GM21423 (cell line): ENCODE results near the gene GABARAPL2.

Experiments used
- ATAC-seq: cut with Tn5 transposase; IDR thresholded peaks from one replicate; pipeline ENCODE4 v1.9.1; 2021; ENCODE audit warnings: mild to moderate bottlenecking, moderate library complexity; ENCODE audit not compliant: unreplicated experiment

Gene GABARAPL2

DNA sequence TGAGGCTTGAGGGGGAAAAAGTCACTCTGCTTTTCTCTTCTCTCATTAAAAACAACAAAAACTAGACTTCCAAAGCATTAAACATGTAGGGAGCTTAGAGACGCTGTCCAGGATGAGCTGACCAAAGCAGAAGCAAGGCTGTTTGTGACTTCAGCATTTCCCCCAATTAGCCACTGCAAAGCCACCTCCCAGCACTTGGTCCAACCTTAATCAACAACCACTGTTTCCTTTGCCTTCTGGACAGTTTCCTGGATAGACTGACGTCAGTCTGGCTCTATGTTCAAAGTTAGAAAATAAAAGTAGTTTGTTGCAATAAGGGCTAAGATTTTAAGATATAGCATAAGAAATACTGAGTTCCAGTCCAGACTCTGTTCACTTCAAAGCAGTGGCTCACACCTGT, 13.2 kb upstream of the GABARAPL2 start:
- ATAC-seq, result no peak

DNA sequence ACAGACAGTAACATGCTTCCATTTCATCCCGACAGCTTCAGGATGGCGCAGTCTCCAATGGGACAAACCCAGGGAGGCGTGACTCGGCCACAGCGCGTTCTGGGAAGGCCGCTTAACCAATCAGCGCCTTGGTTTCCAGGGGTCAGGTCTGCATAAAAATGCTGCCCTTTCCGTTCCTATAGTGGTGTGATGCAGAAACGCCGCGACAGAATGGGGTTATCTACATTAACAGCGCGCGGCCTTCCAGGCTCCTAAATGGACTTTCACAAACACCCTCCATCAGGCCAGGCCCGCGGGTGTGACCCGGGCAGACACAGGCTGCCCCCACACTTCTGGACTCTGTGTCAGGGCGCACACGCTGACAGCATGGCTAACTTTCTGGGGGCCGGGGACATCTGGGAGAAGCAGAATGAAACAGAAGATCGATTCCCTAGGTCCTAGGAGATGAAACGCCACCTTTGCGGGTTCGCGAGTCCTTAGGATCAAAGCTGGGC, 10.9 kb upstream of the GABARAPL2 start:
- peak; percentile 37 for ATAC-seq

DNA sequence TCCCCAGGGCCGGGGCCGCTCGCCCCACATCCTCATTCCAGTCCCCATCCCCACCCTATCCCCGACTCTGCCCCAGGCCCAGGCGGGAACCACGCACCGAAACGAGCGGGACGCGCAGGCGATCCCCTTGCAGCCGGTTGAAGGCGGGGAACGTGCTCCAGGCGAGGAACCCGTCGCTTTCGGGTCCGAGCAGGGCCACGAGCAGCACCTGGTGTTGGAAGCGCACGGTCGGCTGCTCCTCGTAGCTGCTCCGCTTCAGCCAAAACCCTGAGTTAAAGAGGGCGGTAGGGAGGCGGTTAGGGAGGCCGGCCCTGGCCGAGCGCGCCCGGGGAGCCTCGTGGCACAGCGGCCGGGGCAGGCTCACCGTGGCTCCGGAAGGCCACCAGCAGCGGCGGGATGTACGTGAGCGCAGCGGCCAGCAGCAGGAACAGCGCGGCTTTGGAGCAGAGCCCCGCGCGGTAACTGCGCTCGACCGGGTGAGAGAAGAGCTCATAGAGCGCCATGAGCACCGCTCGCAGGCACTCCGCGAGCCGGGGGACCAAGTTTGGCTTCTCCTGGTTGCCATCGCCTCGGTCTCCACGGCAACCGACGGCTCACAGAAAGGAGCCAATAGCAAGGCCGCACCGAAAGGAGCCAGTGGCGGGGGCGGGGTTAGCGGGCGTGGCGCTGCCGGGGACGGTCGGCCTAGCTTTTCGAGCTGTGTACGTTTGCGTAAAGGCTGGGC, 10.3 kb upstream of the GABARAPL2 start, which contains the start of gene TMEM231:
Gene TMEM231 (minus strand): TSS at position 546 of the 724 bp plus-strand sequence. CDS start 43 bp downstream, at position 503.
- peak; percentile 98 for ATAC-seq

DNA sequence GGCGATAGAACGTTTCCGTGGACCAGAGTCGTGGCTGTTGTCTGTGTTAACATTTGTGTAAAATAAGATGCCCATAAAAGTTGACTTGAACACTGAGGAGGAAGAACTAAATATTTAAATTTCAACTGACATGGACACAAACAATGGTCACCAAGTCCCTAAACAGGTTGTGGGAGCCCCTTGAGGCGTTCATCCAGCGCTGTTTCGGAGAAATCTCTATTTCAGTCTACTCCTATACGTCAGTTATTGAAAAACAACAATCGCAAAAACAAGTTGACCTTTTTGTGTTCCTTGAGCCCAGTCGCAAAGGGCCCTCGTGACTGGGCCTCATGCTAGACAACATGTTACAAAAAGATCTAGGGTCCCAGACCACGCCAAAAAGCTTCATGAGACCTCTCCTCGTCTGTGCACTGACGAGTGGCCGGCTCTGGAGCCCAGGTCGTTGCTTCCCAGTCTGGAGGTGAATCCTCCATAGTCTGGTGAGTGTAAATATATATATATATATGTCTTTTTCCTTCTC, 9.7 kb upstream of the GABARAPL2 start:
- ATAC-seq, result no peak

DNA sequence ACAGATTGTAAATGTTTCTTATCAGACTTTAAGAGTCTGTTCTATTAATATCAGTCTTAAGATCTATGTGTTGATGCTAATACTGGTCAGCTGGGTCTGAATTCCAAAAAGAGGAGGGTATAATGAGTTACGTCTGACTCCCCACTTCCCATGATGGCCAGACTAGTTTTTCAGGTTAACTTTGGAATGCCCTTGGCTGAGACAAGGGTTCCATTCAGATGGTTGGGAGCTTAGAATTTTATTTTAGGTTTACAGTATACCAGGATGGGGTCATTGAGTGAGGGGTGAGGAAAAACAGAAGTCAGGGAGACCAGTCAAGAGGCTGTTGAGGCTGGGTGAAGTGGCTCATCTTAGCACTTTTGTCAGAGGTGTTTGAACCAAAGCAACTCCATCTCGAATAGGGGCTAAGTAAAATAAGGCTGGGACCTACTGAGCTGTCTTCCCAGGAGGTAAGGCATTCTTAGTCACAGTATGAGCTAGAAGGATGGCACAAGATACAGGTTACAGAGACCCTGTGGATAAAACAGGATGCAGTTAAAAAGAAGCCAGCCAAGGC, 7.3 kb upstream of the GABARAPL2 start:
- no peak for ATAC-seq

DNA sequence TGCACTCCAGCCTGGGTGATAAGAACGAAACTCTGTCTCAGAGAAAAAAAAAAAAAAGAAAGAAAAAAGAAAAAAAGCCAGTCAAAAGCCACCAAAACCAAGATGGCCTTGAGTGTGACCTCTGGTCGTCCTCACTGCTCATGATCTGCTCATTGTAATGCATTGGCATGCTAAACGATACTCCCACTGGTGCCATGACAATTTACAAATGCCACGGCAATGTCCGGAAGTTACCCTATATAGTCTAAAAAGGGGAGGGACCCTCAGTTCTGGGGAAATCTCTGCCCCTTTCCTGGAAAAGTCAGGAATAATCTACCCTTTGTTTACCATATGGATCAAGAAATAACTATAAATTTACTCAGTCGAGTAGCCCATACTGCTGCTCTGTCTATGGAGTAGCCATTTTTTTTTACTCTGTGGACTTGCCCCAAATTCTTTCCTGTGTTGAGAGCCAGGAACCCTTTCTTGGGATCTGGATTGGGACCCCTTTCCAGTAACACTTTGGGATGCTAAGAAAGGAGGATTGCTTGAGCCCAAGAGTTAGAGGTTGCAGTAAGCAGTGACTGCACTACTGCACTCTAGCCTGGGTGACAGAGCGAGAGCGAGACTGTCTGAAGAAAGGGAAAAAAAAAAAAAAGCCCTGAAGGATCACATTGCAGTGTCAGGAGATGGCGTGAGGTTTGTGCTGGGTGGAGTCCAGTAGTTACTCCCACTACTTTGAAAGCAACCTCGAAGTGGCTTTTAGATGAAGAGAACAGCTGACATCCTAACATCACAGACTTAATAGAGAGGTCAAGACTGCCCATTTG, 6.4 kb upstream of the GABARAPL2 start:
- ATAC-seq, result no peak

DNA sequence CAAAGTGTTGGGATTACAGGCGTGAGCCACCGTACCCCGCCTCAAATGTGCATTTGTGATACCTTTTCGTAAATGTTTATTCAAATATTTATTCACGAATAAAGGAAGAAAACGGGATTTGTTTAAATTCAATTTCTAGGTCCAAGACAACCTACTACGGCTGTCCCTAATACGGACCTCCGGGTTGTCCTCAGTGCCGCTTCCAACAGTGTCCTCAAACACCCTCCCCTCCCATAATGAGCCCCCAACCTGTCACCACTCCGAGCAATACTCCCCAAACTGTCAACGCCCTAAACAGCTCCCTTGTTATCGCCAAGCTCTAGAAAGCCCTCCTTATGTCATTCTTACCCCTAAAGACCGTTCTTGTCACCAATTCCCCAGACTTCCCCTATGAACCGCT, 539 bp upstream of the GABARAPL2 start:
- ATAC-seq, result no peak

DNA sequence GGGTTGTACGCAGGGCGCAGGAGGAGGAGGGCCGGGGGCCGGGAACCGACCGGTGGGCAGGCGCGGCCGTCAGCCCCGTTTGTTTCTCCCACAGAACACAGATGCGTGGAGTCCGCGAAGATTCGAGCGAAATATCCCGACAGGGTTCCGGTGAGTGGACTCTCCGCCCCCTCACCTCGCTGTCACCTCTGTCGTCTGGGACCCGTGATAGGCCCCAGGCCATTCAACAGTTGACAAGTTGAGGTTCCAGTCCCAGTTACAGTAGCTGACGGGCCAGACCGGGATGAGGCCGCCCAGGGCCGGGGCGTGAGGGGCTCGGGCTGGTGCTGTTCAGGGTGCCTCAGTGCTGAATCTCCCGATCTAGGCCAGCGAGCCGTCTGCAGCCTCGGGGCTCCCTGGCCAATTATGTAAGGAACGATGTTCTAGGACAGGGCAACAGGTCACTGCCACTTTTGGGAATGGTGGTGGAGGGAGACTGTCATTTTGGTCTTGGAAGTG, 628 bp downstream of the GABARAPL2 start:
- ATAC-seq, result no peak

DNA sequence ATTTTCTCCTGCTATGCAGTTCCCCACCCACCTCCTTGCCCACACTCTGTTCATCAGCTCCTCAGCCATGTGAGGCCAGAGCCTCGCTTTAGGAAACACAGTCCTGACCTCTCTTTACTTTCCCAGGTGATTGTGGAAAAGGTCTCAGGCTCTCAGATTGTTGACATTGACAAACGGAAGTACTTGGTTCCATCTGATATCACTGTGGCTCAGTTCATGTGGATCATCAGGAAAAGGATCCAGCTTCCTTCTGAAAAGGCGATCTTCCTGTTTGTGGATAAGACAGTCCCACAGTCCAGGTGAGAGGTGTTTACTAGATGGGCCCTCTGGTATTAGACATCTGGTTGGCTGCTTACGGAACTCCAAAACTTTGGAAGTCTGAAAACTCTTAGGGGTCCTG, 1.7 kb downstream of the GABARAPL2 start:
- ATAC-seq, result no peak

DNA sequence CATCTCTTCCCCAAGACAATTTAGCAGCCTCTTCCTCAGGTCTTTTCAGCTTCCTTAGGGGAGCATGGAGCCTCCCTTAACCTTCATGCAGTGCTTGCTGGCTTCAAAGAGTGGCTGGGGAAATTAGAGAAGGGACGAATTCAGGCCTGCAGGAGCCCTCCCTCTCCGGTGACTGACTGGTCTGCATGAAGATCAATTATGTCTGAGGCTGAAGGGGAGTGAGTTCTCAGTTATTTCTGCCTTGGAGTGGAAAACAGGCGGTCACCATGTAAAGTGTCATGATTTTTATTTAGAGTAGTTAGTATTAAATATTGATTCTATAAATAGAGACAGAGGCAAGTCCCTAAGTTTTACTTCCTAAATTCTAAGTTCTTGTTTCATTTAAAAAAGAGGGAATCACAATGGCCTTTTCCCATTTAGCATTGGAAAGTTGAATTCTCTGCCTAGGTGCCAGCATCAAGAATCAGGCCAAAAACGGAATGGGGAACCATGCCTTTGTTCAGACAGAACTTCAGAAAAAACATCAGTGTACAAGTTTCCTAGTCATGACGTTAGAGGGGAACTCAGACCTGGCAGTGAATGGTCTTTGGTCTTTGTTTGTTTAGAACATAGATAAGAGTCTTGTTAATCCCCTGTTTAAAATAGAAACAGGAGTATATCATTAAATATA, 4.4 kb downstream of the GABARAPL2 start:
- ATAC-seq, result no peak

DNA sequence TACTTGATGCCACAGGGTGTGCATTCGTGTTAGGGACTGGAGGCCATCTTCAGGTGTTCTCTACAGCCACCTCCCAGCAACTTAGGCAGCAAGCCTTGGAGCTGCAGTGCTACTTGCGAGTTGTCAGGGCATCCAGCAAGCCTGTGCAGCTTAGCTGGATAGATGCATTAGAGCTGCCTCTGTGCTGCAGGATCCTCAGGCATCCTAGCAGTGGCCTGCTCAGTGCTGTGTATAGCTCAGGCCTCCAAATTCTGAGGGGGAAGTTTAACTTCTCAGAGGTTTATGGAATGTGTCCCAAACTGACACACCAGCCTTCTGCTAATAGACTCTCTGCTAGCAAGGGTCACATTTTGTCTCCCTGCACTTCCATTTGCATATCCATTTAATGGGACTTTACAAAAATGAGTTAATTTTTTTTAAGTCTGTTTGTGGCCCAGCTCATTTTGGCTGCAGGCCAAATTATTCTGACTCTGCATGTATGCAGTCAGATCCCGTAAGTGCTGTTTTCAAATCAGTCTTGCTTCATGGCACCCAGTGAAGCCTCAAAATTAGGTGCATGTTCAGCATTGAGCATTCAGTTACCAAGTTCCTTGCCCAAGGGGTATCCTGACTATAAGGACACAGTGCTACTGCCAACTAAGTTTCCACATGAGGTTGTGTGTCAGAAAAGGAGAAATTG, 6.8 kb downstream of the GABARAPL2 start:
- no peak for ATAC-seq

DNA sequence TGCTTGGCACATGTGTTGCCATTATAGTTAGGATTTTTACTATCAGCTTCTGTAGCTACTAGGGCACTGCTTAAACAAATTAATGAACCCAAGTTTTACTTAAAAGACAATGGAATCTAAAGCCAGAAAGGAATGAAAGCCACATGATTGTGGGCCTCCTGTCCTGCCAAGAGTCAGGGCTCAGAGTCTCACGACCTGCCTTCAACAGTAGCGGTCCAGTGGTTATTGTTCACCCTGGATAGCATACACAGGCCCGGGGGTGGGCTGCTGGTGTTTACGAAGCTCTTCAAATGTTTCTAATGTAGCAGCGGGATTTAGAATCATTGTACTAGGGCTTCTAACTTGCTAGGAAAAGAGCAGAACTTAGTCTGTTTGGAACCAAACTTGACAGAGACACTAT, 7.8 kb downstream of the GABARAPL2 start:
- no peak for ATAC-seq

DNA sequence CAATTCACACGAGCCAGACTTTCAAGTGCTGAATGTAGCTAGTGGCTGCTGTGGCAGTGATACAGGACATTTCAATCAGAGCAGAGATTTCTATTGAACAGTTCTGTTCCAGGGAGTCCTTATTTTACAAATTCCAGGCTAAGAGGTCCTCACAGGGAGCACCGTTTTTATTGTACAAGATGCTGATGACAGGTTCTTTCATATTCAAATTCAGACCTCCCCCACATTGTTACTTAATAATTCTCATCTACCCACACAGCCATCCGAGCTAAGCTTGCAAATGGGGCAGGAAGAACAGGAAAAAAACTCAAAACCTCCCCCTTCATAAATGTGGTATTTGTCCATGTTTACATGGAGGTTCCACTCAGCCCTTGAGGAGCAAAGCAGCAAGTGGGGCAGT, 9.8 kb downstream of the GABARAPL2 start:
- ATAC-seq, result no peak

DNA sequence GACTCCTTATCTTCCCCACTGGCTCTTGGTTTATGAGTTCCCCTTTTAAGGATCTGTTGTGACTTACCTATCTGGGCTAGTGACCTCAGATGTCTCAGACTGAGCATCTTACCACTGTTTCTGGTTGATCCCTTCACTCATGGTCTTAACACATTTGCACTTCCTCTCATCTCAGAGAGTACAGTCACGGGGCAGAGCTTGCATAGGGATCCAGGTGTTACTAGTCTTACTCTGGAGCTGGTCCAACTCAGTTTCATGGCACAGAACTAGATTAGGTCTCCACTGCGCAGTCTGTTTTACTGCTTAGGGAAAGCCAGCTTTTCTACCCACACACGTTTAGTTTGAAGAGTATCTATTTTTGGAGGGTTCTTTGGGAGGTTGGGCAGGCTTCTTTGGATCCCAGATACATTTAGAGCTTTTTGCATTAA, 10.2 kb downstream of the GABARAPL2 start:
- peak; percentile 51 for ATAC-seq

DNA sequence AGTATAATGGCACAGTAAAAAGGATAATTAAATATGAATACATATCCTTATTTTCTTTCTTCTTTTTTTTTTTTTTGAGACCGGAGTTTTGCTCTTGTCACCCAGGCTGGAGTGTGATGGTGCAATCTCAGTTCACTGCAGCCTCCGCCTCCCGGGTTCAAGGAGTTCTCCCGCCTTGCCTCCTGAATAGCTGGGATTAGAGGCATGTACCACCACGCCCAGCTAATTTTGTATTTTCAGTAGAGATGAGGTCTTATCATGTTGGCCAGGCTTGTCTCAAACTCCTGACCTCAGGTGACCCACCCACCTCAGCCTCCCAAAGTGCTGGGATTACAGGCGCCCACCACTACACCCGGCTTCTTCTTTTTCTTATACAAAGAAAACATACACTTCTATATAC, 12.0 kb downstream of the GABARAPL2 start:
- ATAC-seq, result no peak

DNA sequence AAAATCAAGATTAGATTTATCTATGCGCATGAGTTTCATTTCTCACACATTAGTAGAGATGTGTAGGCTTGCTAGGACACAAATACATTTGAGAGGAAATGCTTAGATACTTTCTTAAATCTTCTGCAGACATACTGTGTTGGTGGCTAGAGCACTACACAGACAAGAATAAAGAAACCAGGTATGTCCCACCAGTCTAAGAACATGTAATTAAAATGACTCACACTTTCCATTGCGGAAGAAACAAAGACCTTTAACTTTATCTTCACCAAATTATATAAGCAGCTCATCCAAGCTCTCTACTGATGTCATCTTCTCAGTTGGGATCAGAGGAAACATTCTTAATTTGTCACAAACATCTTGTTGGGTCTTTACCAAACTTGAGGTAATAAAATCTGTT, 12.5 kb downstream of the GABARAPL2 start:
- no peak for ATAC-seq

DNA sequence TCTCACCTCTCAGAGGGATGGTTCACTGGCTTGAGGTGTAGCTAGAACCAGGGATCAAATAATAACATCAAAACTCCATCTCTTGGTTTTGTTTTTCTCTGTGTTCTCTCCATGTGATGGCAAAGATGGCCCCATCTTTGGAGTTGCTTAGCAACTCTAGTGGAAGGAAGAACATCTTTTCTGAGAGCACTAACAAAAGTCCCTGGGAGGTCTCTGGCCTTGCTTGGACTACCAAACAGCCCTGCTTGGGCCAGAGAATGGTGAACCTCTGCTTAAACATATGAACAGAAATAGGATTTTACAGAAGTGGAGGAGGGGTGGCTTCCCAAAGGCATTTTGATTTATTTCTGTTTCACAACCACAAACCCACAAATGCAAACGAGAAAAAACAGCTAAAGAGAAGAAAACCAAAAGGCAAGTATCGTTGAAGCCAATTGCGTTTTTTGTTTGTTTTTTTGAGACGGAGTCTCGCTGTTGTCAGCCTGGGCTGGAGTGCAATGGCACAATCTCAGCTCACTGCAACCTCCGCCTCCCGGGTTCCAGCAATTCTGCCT, 13.2 kb downstream of the GABARAPL2 start:
- no peak for ATAC-seq

DNA sequence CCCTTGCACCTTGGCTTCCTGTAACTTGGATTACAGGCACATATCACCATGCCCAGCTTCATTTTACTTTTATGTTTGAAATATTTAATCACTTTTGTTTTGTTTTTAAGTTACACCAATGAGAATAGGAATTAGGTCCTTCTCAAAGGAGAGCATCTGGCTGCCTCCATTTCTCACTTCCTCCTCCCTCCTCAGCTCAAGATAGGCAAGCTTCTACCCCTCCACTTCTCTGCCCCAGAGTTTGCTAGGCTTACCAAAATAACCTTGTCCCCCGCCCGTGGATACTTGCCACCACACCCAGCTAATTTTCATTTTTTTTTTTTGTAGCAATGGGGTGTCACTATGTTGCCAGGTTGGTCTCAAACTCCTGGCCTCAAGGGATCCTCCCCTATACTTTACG, 17.9 kb downstream of the GABARAPL2 start:
- ATAC-seq, result no peak

DNA sequence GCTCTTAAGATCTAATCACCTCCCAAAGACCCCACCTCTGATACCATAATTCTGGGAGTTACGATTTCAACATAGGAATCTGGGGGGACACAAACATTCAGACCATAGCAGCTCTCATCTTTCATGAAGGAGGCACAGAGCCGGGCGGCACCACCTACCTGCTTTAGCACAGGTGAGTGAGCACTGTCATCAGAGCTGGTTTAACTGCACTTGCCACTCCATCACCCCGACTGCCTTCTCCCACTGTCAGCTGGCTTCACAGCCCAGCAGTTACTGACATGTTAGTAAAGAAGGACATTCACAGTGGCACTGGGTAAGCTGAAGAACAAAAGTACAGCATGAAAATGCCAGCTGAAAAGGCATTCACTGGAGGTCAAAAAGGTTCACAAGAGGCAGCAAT, 22.5 kb downstream of the GABARAPL2 start:
- no peak for ATAC-seq

DNA sequence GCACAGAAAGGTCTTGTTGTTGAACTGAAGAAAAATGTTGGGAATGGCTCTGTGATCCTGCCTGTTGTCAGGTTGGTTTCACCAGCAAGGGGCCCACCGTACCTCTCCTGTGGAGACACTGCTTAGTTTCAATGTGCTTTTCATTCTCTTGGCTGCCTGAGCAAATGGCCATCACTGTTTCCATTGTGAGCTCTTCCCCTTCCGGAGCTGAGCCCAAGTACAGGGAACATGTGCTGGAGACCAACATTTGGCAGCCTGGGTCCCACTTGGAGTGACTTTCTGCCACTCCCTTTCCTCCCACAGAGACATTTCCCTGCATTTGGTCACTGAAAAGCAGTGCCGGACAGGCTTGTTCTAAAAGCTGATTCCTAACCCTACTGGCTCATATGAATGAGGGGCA, 23.1 kb downstream of the GABARAPL2 start:
- no peak for ATAC-seq
